SK-N-MC (cell line): ENCODE results near the gene LIN9.
"Not testable (repeated sequence)": the region's sequence is repeated elsewhere in the genome, so short reads cannot be mapped to it uniquely, and the experiment has no call there.

Source experiments
- DNase-seq: peaks from one replicate; pipeline ENCODE4 v3.0.0-alpha.2; 2011; ENCODE audit warnings: low read depth, low spot score
- H3K27ac ChIP-seq: fragments of 200-600 bp; sonication (generic); 2 replicates; pipeline ENCODE4 v1.5.1; 2016; ENCODE audit warnings: mixed run types
- H3K36me3 ChIP-seq: fragments of 200-600 bp; sonication (generic); 2 replicates; pipeline ENCODE4 v1.6.1; 2017; ENCODE audit warnings: antibody characterized with exemption, low read length, mixed read lengths; ENCODE audit not compliant: insufficient read depth
- H3K4me3 ChIP-seq: fragments of 200-600 bp; sonication (generic); 2 replicates; pipeline ENCODE4 v1.5.1; 2016
- H3K9ac ChIP-seq: fragments of 200-600 bp; sonication (generic); 2 replicates; pipeline ENCODE4 v1.8.0; 2017; ENCODE audit warnings: mixed run types, mixed read lengths; ENCODE audit not compliant: insufficient read length
- H3K9me3 ChIP-seq: fragments of 200-600 bp; sonication (generic); 2 replicates; pipeline ENCODE4 v1.6.1; 2017; ENCODE audit warnings: low read depth, mild to moderate bottlenecking, antibody characterized with exemption, low read length, moderate library complexity, mixed read lengths
- EZH2 ChIP-seq: fragments of 200-600 bp; sonication (generic); IDR thresholded peaks from one replicate; pipeline ENCODE4 v1.6.1; 2017; ENCODE audit warnings: antibody characterized with exemption
- FOXP2 ChIP-seq: optimal IDR thresholded peaks from 2 replicates; pipeline ENCODE3; 2011; ENCODE audit warnings: mild to moderate bottlenecking, moderate library complexity; ENCODE audit not compliant: insufficient read depth; ENCODE audit errors: extremely low read length, control extremely low read depth
- POLR2AphosphoS5 ChIP-seq: IDR thresholded peaks from 2 replicates; pipeline ENCODE4 v1.6.1; 2012; ENCODE audit warnings: mild to moderate bottlenecking, low read depth, low read length, borderline replicate concordance

Gene LIN9

GRCh38 chr1:226293553-226293920 lies 15.4 kb downstream of the LIN9 start:
- Histone ChIP-seq H3K4me3 (no peak overlapping the region), H3K9ac (no peak overlapping the region), H3K9me3 (no peaks in the 10 kb centered on the region), H3K27ac (no peak overlapping the region), H3K36me3 (peaks cover 52% of the 10 kb centered on the region)
- DNase-seq, result no peak
- TF ChIP-seq EZH2 (no peak), POLR2AphosphoS5 (no peak), FOXP2 (no peak)

GRCh38 chr1:226292874-226293552 lies 16.0 kb downstream of the LIN9 start:
- no peak for TF ChIP-seq FOXP2
- DNase-seq, result no peak
- Histone ChIP-seq H3K9me3 (no peaks in the 10 kb centered on the region), H3K4me3 (no peak overlapping the region), H3K27ac (0 out of 2 replicates have a peak overlapping the region, but pooled peaks have one; percentile 2), H3K9ac (no peak overlapping the region), H3K36me3 (peaks cover 52% of the 10 kb centered on the region)

- no peak overlapping the region for H3K9ac ChIP-seq
- H3K27ac ChIP-seq, result 0 out of 2 replicates have a peak overlapping the region, but pooled peaks have one; percentile 9
- H3K36me3 ChIP-seq, result peaks cover 56% of the 10 kb centered on the region
- no peaks in the 10 kb centered on the region for H3K9me3 ChIP-seq
- TF ChIP-seq FOXP2, result no peak
- TF ChIP-seq POLR2AphosphoS5, result no peak
- no peak for TF ChIP-seq EZH2
- DNase-seq, result peak; percentile 12
- H3K4me3 ChIP-seq, result no peak overlapping the region
Measured at GRCh38 chr1:226287587-226287986, 21.4 kb downstream of the LIN9 start.

DNA sequence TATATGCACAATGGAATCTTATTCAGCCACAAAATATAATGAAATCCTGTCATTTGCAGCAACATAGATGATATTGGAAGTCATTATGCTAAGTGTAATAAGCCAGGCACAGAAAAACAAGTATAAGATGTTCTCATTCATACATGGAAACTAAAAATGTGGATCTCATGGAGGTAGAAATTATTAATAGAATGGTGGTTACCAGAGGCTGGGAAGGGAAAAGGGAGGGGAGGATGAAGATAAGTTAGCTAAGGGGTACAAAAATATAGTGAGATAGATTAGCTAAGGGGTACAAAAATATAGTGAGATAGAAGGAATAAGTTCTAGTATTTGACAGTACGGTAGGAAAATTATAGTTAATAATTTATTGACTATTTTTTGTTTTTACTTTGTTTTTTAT lies 27.9 kb downstream of the LIN9 start:
- no peak for TF ChIP-seq FOXP2
- no peak for TF ChIP-seq POLR2AphosphoS5
- no peak overlapping the region for H3K9ac ChIP-seq
- H3K27ac ChIP-seq, result no peak overlapping the region
- H3K9me3 ChIP-seq, result no peaks in the 10 kb centered on the region
- DNase-seq, result no peak
- no peak overlapping the region for H3K4me3 ChIP-seq
- peaks cover 40% of the 10 kb centered on the region for H3K36me3 ChIP-seq

DNA sequence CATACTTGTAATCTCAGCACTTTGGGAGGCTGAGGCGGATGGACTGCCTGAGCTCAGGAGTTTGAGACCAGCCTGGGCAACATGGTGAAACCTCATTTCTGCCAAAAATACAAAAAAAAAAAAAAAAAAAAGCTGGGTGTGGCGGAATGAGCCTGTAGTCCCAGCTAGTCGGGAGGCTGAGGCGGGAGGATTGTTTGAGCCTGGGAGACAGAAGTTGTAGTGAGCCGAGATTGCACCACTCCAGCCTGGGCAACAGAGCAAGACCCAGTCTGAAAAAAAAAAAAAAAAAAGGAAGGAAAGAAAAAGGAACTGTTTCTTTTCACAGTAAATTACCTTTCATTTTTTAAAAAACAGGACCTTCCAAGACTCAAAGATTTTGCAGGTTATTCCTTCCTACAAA lies 29.5 kb downstream of the LIN9 start:
- TF ChIP-seq POLR2AphosphoS5, result no peak
- TF ChIP-seq FOXP2, result no peak
- no peak for TF ChIP-seq EZH2
- peaks cover 38% of the 10 kb centered on the region for H3K36me3 ChIP-seq

DNA sequence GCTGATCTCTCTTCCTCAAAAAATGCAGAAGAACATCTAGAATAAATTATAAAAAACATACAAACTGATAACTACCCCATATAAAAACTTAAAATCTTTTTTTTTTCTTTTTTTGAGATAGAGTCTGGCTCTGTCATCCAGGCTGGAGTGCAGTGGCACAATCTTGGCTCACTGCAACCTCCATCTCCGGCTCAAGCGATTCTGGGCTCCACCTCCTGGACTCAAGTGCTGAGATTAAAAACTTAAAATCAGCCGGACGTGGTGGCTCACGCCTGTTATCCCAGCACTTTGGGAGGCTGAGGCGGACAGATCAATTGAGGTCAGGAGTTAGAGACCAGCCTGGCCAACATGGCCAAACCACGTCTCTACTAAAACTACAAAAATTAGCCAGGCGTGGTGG lies 31.1 kb downstream of the LIN9 start:
- Histone ChIP-seq H3K36me3 (peaks cover 33% of the 10 kb centered on the region), H3K9ac (no peak overlapping the region), H3K27ac (no peak overlapping the region), H3K9me3 (no peaks in the 10 kb centered on the region), H3K4me3 (no peak overlapping the region)
- no peak for TF ChIP-seq FOXP2
- no peak for TF ChIP-seq EZH2
- no peak for TF ChIP-seq POLR2AphosphoS5
- DNase-seq, result no peak

More for the DNA sequence above, 29.5 kb downstream of the LIN9 start:
- no peaks in the 10 kb centered on the region for H3K9me3 ChIP-seq
- no peak overlapping the region for H3K4me3 ChIP-seq
- H3K9ac ChIP-seq, result no peak overlapping the region
- H3K27ac ChIP-seq, result no peak overlapping the region
- DNase-seq, result no peak

GRCh38 chr1:226276987-226277386 lies 32.0 kb downstream of the LIN9 start:
- Histone ChIP-seq H3K4me3 (no peak overlapping the region), H3K9me3 (no peaks in the 10 kb centered on the region), H3K9ac (no peak overlapping the region), H3K27ac (no peak overlapping the region), H3K36me3 (peaks cover 33% of the 10 kb centered on the region)
- DNase-seq, result no peak
- no peak for TF ChIP-seq POLR2AphosphoS5
- TF ChIP-seq FOXP2, result no peak
- no peak for TF ChIP-seq EZH2

DNA sequence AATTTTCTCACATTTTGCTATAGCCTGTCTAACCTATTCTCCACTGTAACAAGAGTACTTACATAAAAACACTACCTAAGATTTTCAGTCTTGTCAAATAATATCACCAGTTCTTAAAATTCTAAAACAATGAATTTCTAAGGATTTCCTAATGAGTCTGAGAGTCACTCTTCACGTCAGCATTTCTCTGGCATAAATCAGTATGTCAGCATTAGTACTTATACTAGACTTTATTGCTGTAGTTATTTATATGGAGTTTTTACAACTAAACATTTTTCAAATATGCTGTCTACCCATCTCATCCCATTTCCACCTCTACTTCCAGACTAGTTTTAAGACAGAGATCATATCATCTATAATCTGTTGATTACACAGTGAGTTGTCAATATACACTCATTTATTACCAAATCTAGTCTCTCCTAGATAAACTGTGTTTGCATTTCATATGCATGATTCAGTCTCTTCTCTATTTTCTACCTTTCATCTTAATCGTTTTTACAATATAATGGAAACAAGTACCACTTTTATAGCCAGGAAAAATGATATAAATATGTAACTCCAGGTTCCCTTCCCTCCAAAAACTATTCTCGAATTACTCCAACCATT lies 32.8 kb downstream of the LIN9 start:
- no peak overlapping the region for H3K9ac ChIP-seq
- H3K36me3 ChIP-seq, result peaks cover 33% of the 10 kb centered on the region
- TF ChIP-seq EZH2, result no peak
- no peak for TF ChIP-seq FOXP2
- TF ChIP-seq POLR2AphosphoS5, result no peak
- H3K27ac ChIP-seq, result no peak overlapping the region
- DNase-seq, result no peak
- H3K4me3 ChIP-seq, result no peak overlapping the region
- no peaks in the 10 kb centered on the region for H3K9me3 ChIP-seq

GRCh38 chr1:226274138-226274537 lies 34.8 kb downstream of the LIN9 start:
- DNase-seq, result no peak
- Histone ChIP-seq H3K36me3 (peaks cover 31% of the 10 kb centered on the region), H3K9ac (no peak overlapping the region), H3K27ac (no peak overlapping the region), H3K9me3 (no peaks in the 10 kb centered on the region), H3K4me3 (no peak overlapping the region)
- TF ChIP-seq FOXP2 (no peak), POLR2AphosphoS5 (no peak), EZH2 (no peak)

- H3K9me3 ChIP-seq, DNase-seq, H3K9ac ChIP-seq, H3K27ac ChIP-seq, H3K4me3 ChIP-seq: not testable (repeated sequence)
- peaks cover 31% of the 10 kb centered on the region for H3K36me3 ChIP-seq
Measured at GRCh38 chr1:226272233-226272902, 36.6 kb downstream of the LIN9 start.
